Measurements from ENCODE around the gene MAB21L3.

Gene MAB21L3

GRCh38 chr1:116106646-116107045, 4.6 kb upstream of the MAB21L3 start:
- TF ChIP-seq, protein P1, sequence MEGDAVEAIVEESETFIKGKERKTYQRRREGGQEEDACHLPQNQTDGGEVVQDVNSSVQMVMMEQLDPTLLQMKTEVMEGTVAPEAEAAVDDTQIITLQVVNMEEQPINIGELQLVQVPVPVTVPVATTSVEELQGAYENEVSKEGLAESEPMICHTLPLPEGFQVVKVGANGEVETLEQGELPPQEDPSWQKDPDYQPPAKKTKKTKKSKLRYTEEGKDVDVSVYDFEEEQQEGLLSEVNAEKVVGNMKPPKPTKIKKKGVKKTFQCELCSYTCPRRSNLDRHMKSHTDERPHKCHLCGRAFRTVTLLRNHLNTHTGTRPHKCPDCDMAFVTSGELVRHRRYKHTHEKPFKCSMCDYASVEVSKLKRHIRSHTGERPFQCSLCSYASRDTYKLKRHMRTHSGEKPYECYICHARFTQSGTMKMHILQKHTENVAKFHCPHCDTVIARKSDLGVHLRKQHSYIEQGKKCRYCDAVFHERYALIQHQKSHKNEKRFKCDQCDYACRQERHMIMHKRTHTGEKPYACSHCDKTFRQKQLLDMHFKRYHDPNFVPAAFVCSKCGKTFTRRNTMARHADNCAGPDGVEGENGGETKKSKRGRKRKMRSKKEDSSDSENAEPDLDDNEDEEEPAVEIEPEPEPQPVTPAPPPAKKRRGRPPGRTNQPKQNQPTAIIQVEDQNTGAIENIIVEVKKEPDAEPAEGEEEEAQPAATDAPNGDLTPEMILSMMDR (IDR thresholded peaks at IDR 0.05; ENCODE audit: borderline replicate concordance, insufficient read depth, low read depth, low read length) = no peak

GRCh38 chr1:116107371-116107770, 3.8 kb upstream of the MAB21L3 start:
- H3K4me3 ChIP-seq (ENCODE audit: low read depth, low read length) = no peak overlapping the region
- TF ChIP-seq, protein P1 (IDR thresholded peaks at IDR 0.05; ENCODE audit: borderline replicate concordance, insufficient read depth, low read depth, low read length) = no peak

More at GRCh38 chr1:116106646-116107045, 4.6 kb upstream of the MAB21L3 start:
- H3K4me3 ChIP-seq (ENCODE audit: low read depth, low read length) = no peak overlapping the region

GRCh38 chr1:116111524-116112021, 374 bp downstream of the MAB21L3 start:
- H3K4me3 ChIP-seq (ENCODE audit: low read depth, low read length) = no peak overlapping the region
- TF ChIP-seq, protein P1 (IDR thresholded peaks at IDR 0.05; ENCODE audit: borderline replicate concordance, insufficient read depth, low read depth, low read length) = no peak

- TF ChIP-seq, protein P1 (IDR thresholded peaks at IDR 0.05; ENCODE audit: borderline replicate concordance, insufficient read depth, low read depth, low read length) = no peak
- no peak overlapping the region for H3K4me3 ChIP-seq (ENCODE audit: low read depth, low read length)
Measured at GRCh38 chr1:116112388-116113140, 1.4 kb downstream of the MAB21L3 start.

GRCh38 chr1:116113615-116114014, 2.4 kb downstream of the MAB21L3 start:
- TF ChIP-seq, protein P1 (IDR thresholded peaks at IDR 0.05; ENCODE audit: borderline replicate concordance, insufficient read depth, low read depth, low read length) = no peak
- H3K4me3 ChIP-seq (ENCODE audit: low read depth, low read length) = no peak overlapping the region

DNA sequence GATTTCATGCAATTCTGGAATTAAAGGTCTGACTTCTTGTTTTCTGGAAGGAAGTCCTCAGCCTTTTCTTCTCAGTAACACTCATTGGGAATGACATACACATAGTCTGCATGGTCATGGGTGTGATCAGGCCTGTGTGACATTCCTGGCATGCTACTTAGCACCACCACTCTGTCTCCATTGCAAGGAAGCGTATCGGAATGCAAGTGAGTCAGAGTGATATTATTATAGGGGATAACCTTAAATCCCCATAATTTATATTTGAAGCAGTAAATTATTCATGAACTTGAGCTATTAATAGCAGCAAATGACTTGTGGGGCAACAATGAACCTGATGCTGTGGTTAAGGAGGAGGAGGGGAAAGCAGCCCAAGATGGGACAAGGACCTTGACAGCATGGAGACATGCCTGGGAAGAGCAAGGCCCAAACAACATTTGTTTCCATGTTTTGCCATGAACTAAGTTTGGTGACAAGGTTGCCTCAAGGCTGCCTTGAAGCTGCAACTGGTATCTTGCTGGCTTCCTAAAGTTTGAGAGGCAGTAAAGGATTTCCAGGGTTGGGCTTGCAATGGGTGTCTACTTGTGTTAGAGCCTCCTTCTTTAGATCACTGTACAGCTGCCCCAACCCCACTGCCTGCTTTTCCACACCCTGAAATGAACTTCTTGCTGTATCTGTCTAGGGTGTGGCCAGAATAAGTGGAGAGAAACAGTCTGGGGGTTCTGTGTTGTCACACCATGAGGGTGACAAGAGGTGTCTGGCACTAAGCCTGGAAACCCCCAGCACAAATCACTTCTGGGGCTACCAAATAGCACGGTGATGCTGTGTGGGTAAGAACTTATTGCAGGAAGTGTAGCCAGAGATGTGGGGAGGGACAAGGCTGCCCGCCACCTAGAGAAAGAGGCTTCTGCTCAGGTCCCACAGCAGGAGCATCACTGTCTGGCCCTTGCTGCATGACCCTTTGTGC, 4.6 kb downstream of the MAB21L3 start:
- no peak overlapping the region for H3K4me3 ChIP-seq (ENCODE audit: low read depth, low read length)
- TF ChIP-seq, protein P1 (IDR thresholded peaks at IDR 0.05; ENCODE audit: borderline replicate concordance, insufficient read depth, low read depth, low read length) = no peak

All from GM12875 (cell line).